HG02623 (cell line): Measurements from ENCODE around the gene RILP.
"Not testable (repeated sequence)": the region's sequence is repeated elsewhere in the genome, so short reads cannot be mapped to it uniquely, and the experiment has no call there.

Experiments
- ATAC-seq: cut with Tn5 transposase; IDR thresholded peaks from one replicate; pipeline ENCODE4 v1.9.1; 2021; ENCODE audit warnings: moderate library complexity; ENCODE audit not compliant: unreplicated experiment

RILP gene

GRCh38 chr17:1649844-1650501, at the start of gene RILP:
Gene RILP (minus strand): TSS chr17:1649866. CDS start chr17:1649804, 62 bp downstream.
- ATAC-seq = peak; percentile 2

DNA sequence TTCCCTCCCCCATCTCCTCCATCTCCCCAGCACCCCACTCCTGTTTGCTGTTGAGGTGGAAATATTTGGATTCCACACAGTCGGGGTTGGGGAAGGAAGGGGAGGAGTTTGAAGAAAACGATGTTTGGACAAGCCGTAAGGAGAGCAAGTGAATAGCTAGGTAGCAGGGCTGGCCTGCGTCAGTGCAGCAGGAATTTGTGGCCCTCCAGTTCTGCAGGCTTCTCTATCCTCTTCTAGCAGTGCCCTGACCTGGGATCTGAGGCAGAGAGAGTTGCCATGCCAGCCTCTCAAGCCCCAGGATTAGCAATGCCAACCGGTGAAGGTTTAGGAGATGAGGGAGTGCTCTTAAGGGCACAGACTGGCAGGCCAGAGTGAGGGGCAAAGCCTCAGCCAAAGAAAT, 48.0 kb upstream of the RILP start:
- ATAC-seq = no peak

GRCh38 chr17:1695365-1695764, 45.7 kb upstream of the RILP start:
- ATAC-seq = no peak

- no peak for ATAC-seq
Observed at GRCh38 chr17:1693339-1693738, 43.7 kb upstream of the RILP start.

DNA sequence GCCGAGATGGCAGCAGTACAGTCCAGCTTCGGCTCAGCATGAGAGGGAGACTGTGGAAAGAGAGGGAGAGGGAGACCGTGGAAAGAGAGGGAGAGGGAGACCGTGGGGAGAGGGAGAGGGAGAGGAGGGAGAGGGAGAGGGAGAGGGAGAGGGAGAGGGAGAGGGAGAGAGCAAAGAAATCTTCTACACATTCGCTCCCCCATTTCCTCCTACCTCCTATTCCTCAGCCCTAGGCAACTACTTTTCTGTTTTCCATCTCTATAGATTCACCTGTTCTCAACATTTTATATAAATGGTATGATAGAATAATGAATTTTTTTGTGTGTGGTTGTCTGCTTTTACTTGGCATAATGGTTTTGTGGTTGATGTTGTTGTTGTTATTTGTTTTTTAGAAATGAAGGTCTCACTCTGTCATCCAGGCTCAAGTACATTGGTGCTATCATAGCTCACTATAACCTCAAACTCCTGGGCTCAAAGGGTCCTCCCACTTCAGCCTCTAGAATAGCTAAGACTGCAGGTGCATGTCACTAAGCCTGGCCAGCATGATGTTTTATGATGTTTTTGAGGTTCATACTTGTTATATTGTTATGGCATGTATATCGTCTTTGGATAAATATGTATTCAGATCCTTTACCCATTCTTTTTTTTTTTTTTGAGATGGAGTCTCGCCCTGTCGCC, 41.0 kb upstream of the RILP start:
- ATAC-seq = no peak

DNA sequence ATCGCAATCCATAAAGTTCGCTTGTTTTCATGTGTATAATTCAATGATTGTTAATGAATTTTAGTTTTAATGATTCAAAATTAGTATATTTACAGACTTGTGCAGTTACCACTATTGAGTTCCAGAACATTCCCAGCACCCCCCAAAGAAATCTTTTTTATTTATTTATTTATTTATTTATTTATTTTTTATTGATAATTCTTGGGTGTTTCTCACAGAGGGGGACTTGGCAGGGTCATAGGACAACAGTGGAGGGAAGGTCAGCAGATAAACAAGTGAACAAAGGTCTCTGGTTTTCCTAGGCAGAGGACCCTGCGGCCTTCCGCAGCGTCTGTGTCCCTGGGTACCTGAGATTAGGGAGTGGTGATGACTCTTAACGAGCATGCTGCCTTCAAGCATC, 38.7 kb upstream of the RILP start:
- ATAC-seq = not testable (repeated sequence)

GRCh38 chr17:1686086-1686485, 36.4 kb upstream of the RILP start:
- ATAC-seq = no peak

DNA sequence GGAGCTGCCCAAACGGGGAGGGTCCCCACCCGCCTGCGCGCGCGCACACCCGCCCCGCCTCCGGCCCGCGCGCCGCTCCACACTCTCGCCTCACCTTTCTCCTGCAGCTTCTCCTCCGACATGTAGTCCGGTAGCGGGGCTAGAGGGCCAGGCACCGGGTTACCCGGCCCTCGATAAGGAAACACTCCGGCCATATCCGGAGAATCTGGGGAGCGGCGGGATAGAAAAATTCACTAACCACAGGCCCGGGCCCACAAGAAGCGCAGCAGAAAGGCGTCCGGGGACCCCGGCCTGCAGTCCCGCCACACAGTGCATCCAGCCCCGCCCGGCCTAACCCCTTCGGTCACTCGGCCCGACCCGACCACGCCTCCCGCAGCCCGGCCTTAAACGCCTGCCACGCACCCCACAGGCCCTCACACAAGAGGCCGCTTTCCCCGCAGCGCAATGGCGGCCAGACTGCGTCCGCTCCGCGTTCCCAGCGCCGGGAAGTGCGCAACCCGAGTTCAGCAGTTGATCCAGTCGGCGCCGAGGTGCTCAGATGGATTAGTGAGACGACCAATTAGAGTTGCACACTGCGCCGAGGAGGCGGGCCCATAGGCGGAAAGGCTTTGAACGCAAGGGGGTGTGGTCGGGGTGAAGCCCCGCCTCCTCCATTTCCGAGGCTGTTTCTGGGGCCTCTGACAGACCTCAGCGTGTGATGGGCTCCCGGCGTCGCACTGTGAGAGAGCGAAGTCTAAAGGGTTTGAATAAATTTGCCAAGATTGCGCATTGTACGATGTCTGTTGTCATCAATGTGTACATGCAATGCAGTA, 34.9 kb upstream of the RILP start, which contains the start of gene PRPF8:
Gene PRPF8, minus strand, starts transcription at position 490 of the 812 bp plus-strand sequence. Its CDS starts 296 bp downstream, at position 194.
- ATAC-seq = peak; percentile 95

- no peak for ATAC-seq
Observed at GRCh38 chr17:1683459-1683858, 33.8 kb upstream of the RILP start.

DNA sequence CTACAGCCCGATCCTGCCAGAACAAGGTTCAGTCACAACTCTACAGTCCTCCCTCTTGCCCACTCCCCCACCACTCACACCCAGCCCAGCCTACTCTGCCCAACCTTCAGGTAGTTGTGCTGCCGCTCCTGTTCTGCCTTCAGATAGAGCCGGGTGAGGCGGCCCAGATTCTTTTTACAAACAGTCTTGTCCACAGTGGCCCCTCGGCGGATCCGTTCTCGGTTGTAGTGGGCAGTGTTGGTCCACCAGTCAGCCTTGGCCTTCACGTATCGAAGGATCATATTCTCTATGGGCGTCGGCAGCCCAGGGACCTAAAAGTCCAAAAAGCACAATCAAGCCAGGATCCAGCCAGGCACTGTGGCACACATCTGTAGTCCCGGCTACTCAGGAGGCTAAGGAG, 26.7 kb upstream of the RILP start:
- ATAC-seq = no peak

GRCh38 chr17:1673041-1673785, 23.5 kb upstream of the RILP start:
- no peak for ATAC-seq

DNA sequence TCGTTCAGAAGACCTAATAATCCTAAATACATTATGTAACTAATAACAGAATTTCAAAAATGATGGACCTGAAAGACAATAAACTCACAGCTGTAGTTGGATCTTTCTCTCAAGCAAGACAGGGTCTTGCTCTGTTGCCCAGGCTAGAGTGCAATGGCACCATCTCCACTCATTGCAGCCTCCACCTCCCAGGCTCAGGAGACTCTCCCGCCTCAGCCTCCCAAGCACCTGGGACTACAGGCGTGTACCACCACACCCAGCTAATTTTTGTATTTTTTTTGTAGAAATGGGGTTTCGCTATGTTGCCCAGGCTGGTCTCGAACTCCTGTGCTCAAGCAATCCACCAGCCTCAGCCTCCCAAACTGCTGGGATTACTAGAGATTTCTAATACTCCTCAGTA, 14.3 kb upstream of the RILP start:
- not testable (repeated sequence) for ATAC-seq

DNA sequence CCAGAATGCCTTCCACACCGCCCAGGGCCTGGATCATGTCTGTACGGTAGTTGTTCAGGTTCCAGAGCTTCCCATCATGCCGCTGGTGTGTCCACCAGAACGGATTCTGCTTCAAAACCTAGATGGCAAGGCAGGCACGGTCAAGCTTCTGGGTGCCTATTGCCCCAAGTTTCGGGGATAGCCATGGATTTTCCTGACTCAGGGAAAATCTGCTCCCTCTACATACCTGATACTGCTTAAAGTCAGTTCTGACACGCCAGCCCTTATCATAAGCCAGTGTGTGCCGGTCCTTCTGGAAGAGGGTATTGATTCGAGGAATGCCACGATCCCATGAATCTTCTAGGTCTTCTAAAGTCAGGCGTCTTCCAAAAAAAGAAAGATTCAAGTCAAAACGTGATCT, 11.4 kb upstream of the RILP start:
- no peak for ATAC-seq

DNA sequence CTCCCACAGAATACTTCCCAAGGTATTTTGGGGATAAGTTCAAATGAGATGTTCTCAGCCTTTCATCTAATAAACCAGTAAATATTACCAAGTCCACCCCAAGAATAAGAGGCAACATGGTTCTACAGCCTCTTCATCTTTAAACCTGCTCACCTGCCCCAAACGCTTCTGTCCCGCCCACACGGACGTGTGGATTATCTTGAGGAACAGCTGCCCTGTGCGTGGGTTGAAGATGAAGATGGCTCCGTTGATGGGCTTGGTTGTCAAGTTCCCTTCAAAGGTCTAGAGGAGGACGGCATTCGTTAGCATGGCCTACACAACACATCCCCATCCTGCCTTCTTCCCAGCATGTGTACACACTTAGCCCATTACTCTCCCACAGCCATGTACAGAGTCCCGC, 8.4 kb upstream of the RILP start:
- no peak for ATAC-seq

DNA sequence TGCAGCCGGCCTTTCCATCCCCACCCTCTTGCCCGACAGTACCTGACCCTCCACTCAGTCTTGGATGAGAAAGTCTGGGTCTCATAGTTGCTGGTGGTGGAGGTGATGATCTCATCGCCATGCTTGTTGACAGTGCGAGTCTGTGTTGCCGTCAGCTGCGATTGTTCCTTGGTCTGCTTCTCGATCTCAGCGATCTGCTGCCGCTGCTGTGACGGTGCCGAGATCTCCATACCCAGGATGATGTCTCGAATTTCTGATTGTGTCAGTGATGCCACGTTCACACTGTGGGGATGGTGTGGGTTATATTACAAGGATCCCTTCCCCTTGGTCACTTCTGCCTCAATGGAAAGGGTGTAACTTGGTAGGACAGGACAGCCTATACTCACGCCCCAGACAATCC, 4.1 kb upstream of the RILP start:
- ATAC-seq = no peak

GRCh38 chr17:1652794-1653193, 3.1 kb upstream of the RILP start:
- ATAC-seq = not testable (repeated sequence)

DNA sequence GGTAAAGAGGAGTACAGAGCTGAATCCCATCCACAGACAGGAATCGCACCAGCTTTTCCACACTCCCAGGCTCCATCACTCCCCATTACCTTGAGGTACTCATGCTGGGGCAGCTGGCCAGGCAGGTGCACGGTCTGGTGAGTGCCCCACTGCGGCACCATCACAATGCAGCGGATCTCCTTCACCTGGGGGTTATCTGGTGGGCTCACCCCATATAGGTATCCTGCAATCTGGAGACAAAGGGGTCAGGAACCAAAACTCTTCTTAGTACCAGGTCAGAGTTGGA, 1.8 kb upstream of the RILP start:
- no peak for ATAC-seq

DNA sequence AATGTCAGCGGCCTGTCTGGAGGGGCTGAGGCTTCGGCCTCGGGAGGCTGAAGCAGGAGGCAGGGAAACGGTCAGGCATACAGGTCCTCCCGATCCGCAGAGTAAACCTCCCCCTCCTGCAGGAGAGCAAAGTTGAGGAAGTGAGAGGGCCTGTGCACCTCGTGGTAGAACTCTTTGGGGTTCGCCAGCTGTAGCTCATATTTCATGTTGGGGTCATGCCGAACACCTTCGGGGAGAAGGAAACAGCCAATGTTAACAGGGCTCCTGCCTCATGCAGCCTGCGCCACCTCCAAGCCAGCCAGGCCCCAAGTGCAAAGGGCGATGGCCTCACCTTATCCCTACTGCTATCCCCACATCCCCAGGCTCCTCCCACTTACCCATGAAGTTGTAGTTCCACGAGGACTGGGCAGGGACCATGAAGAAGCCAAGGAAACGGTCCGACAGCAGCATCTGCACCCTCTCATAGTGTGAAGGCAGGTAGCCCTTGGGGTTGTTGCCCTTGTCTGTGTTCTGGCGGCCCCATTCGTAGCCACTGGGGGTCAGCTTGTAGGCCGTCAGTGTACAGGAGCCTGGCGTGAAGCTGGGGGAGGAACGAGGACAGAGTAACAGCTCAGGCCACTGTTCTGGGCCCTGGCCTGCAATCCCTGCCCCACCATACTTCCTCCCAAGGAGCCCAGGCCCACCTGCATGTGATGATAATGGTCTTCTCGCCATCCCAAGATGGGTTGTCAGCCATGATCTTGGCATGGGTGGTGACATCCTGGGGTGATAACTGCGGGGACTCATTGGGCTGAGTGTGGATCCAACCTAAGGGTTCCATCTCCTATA, 1.3 kb upstream of the RILP start:
- no peak for ATAC-seq

- peak; percentile 49 for ATAC-seq
Observed at GRCh38 chr17:1648963-1649843, 463 bp downstream of the RILP start.
